ENCODE measurements around the gene DNAJC1. TPM values are rescaled to one million over a fixed set of nuclear protein-coding genes. Genes with fewer than 3 reads are reported as not detected.
"Not testable (repeated sequence)": the region's sequence is repeated elsewhere in the genome, so short reads cannot be mapped to it uniquely, and the experiment has no call there.

The DNAJC1 gene
- total RNA-seq, 2 experiments from 2014 or later = 20.6 to 28.1 TPM

DNA sequence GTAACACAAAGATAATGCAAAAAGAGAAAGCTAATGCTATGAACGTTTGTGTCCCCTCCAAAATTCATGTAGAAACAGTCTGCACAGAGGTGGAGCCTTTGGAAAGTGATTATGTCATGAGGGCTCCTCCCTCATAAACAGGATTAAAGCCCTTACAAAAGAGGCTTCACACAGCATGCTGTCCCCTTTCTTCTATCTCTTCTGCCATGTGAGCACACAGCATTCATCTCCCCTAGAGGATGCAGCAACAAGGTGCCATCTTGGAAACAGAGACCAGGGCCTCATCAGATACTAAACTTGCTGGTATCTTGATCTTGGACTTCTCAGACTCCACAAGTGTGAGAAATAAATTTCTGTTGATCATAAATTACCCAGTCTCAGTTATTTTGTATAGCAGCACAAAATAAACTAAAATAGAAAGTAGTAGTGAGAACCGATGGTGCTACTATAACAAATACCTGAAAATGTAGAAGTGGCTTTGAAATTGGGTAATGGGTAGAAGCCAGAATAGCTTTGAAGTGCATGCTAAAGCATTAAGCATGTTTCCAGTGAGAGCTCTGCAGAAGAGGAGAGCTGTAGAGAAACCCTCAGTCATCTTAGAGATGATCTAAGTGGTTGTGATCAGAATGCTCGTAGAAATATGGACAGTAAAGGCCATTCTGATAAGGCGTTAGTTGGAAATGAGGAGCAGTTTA is 108.7 kb downstream of the DNAJC1 start:
- peaks cover 10% of the 10 kb centered on the region for H3K4me1 Mint-ChIP-seq
- intact Hi-C loops (cut with DNase I, micrococcal nuclease) = no loop called here
- H3K27ac Mint-ChIP-seq = no peak overlapping the region
- H3K9me3 Mint-ChIP-seq (ENCODE audit: low read depth) = peaks cover 17% of the 10 kb centered on the region
- DNase-seq (no peak), ATAC-seq (no peak)
- POLR2A ChIA-PET = no interaction called here
- H3K4me3 Mint-ChIP-seq = no peak overlapping the region
- H3K36me3 Mint-ChIP-seq (ENCODE audit: low read depth) = peaks cover 40% of the 10 kb centered on the region
- CTCF ChIA-PET = no interaction called here
- no peaks in the 10 kb centered on the region for H3K27me3 Mint-ChIP-seq

DNA sequence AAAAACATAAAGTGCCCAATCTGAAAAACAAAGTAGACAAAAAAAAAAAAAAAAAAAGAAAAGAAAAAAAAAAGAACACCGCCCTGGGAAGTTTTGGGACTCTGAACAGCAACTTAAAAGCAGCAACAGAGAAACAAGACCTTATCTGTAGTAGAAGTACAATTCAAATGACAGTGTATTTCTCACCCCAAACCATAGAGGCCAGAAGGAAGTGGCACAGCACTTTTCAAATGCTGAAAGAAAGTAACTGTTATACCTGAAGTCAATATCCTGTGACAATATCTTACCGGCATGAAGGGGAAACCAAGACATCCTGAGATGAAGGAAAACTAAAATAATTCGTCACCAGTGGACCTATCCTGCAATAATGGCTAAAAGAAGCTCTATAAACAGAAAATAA is 112.1 kb downstream of the DNAJC1 start:
- CTCF ChIA-PET = no interaction called here

DNA sequence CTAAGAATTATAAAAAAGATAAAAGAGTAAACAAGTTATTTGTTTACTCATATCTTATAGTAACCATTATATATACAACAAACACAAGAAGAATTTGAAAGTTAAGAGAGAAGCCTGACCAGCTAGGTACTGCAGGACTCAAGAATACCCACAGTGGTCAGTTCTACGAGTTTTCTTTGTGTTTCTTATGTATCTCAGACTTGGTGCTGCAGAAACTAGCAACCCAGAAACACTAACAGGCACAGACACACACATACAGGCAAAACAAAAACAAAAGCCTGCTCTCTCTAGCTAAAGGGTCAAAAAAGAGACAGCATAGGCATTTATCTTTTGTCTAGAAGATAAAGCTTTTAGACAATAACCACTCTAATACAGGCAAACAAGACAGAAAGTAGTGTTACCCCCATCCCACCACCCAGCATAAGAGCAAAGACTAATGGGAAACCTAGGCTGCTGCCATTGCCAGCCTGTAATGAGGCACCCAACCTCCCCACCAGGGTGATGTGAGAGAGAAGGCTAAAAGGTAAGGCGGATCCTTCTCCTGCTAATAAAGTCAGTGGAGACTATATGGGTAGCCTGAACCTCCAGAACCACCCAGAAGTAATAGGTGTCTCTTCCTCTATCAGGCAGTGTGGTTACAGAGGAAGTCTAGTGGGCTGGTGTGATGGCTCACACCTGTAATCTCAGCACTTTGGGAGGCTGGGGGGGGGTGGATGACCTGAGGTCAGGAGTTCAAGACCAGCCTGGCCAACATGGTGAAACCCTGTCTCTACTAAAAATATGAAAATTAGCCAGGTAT is 113.9 kb downstream of the DNAJC1 start:
- H3K36me3 Mint-ChIP-seq (ENCODE audit: low read depth) = peaks cover 36% of the 10 kb centered on the region
- CTCF ChIA-PET = no interaction called here
- ATAC-seq (no peak), DNase-seq (no peak)
- H3K4me1 Mint-ChIP-seq = peaks cover 25% of the 10 kb centered on the region
- POLR2A ChIA-PET = no interaction called here
- no peaks in the 10 kb centered on the region for H3K27me3 Mint-ChIP-seq
- no peak overlapping the region for H3K27ac Mint-ChIP-seq
- intact Hi-C loops (cut with DNase I, micrococcal nuclease) = no loop called here
- no peak overlapping the region for H3K4me3 Mint-ChIP-seq
- H3K9me3 Mint-ChIP-seq (ENCODE audit: low read depth) = peaks cover 23% of the 10 kb centered on the region

More for the DNA sequence above, 112.1 kb downstream of the DNAJC1 start:
- Mint-ChIP-seq H3K9me3 (ENCODE audit: low read depth) (peaks cover 17% of the 10 kb centered on the region), H3K36me3 (ENCODE audit: low read depth) (peaks cover 35% of the 10 kb centered on the region), H3K4me1 (peaks cover 25% of the 10 kb centered on the region), H3K27ac (no peak overlapping the region), H3K4me3 (no peak overlapping the region), H3K27me3 (no peaks in the 10 kb centered on the region)
- intact Hi-C loops (cut with DNase I, micrococcal nuclease) = no loop called here
- POLR2A ChIA-PET = no interaction called here
- ATAC-seq (no peak), DNase-seq (no peak)

DNA sequence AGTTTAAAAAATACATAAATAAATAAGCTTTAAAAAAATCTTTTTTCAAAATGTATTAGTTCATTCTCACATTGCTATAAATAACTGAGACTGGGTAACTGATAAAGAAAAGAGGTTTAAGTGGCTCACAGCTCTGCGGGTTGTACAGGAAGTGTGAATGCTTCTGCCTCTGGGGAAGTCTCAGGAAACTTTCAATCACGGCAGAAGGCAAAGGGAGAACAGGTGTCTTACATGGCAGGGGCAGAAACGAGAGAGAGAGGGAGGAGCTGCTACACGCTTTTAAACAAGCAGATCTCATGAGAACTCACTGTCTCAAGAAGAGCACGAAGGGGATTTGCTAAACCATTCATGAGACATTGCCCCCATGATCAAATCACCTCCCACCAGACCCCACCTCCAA is 114.6 kb downstream of the DNAJC1 start:
- intact Hi-C loops (cut with DNase I, micrococcal nuclease) = no loop called here
- CTCF ChIA-PET = interaction anchor here (0.6 kb wide), 1 partner anchor 1338 kb away, joined by 3 read pairs; no protein-coding TSS in a partner anchor
- H3K4me3 Mint-ChIP-seq = no peak overlapping the region
- DNase-seq (peak; percentile 24), ATAC-seq (peak; percentile 70)
- no peaks in the 10 kb centered on the region for H3K27me3 Mint-ChIP-seq
- H3K9me3 Mint-ChIP-seq (ENCODE audit: low read depth) = peaks cover 18% of the 10 kb centered on the region
- peaks cover 29% of the 10 kb centered on the region for H3K36me3 Mint-ChIP-seq (ENCODE audit: low read depth)
- POLR2A ChIA-PET = no interaction called here
- no peak overlapping the region for H3K27ac Mint-ChIP-seq
- peaks cover 25% of the 10 kb centered on the region for H3K4me1 Mint-ChIP-seq

DNA sequence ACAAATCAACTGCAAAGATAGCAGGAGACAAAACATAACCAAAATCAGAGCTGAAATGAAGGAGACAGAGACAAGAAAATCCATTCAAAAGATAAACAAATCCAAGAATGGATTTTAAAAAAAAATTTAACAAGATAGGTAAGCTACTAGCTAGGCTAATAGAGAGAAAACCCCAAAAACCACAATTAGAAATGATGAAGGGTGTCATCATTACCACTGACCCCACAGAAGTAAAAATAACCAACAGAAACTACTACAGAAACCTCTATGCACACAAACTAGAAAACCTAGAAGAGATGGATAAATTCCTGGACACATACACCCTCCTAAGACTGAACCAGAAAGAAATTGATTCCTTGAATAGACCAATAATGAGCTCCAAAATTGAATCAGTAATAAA is 117.6 kb downstream of the DNAJC1 start:
- no peak for DNase-seq
- H3K36me3 Mint-ChIP-seq (ENCODE audit: low read depth) = peaks cover 24% of the 10 kb centered on the region
- H3K9me3 Mint-ChIP-seq (ENCODE audit: low read depth) = peaks cover 7% of the 10 kb centered on the region
- peaks cover 20% of the 10 kb centered on the region for H3K4me1 Mint-ChIP-seq
- H3K27ac Mint-ChIP-seq = no peak overlapping the region
- no peaks in the 10 kb centered on the region for H3K27me3 Mint-ChIP-seq
- no peak overlapping the region for H3K4me3 Mint-ChIP-seq
- CTCF ChIA-PET = interaction anchor here (0.5 to 0.7 kb wide), 2 partner anchors 78 to 1039 kb away, joined by 3 read pairs; no protein-coding TSS in a partner anchor
- no peak for ATAC-seq
- intact Hi-C loops (cut with DNase I, micrococcal nuclease) = no loop called here
- POLR2A ChIA-PET = interaction anchor here (0.6 kb wide), 1 partner anchor 42 kb away, joined by 5 read pairs; no protein-coding TSS in a partner anchor

DNA sequence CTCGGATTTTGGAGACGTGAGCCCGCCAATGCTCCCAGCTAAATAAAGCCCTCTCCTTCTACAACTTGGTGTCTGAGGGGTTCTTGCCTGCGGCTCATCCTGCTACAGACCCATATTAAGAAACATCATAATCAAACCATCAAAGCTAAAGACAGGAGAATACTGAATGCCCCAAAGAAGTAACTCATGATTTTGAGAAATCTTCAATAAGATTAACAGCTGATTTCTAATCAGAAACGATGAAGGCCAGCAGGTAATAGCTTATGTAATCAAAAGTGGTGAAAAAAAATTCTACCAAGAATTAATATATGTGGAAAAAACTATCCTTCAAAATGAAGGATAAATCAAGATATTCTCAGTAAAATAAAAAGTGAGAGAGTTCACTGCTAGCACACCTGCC is 130.3 kb downstream of the DNAJC1 start:
- ChIA-PET CTCF (no interaction called here), POLR2A (no interaction called here)
- Mint-ChIP-seq H3K4me1 (no peaks in the 10 kb centered on the region), H3K27me3 (no peaks in the 10 kb centered on the region), H3K9me3 (ENCODE audit: low read depth) (peaks cover 11% of the 10 kb centered on the region), H3K4me3 (no peak overlapping the region), H3K36me3 (ENCODE audit: low read depth) (peaks cover 37% of the 10 kb centered on the region), H3K27ac (no peak overlapping the region)
- no peak for DNase-seq
- ATAC-seq = no peak
- intact Hi-C loops (cut with DNase I, micrococcal nuclease) = no loop called here

DNA sequence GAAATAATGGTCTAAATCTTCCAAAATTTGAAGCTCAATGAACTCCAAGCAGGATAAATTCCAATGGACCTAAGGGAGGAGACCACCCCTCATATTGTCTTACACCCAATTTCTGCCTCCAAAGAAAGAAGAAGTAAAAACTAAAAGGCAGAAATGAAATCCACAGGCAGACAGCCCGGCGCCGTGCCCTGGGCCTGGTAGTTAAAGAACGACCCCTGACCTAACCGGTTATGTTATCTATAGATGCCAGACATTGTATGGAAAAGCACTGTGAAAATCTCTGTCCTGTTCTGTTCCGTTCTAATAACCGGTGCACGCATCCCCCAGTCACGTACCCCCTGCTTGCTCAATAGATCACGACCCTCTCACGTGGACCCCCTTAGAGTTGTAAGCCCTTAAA is 130.8 kb downstream of the DNAJC1 start:
- peaks cover 34% of the 10 kb centered on the region for H3K36me3 Mint-ChIP-seq (ENCODE audit: low read depth)

DNA sequence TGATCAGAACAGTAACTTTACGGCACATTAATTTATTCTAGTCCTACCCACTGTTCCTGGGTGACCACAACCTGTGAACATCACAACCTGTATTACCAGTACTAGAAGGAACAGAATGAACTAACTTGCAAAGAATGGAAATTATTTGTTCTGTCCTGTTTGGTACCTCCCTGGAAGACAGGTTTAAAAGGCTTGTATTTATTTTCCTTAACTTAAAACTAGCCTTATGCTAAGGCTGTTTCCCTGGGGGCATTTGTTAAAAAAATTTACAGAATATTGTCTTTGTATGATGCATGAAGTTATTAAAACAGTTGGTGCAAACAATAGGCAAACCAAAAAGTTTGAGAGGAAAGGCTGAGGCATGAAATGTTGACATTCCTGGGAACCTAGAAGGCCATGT is 132.7 kb downstream of the DNAJC1 start:
- no peaks in the 10 kb centered on the region for H3K4me1 Mint-ChIP-seq
- no peak overlapping the region for H3K27ac Mint-ChIP-seq
- no peak for ATAC-seq
- H3K36me3 Mint-ChIP-seq (ENCODE audit: low read depth) = peaks cover 39% of the 10 kb centered on the region
- no peaks in the 10 kb centered on the region for H3K27me3 Mint-ChIP-seq
- CTCF ChIA-PET = interaction anchor here (0.7 kb wide), 1 partner anchor 325 kb away, joined by 3 read pairs; no protein-coding TSS in a partner anchor
- no peak for DNase-seq
- peaks cover 11% of the 10 kb centered on the region for H3K9me3 Mint-ChIP-seq (ENCODE audit: low read depth)
- intact Hi-C loops (cut with DNase I, micrococcal nuclease) = no loop called here
- POLR2A ChIA-PET = no interaction called here
- no peak overlapping the region for H3K4me3 Mint-ChIP-seq

More for the DNA sequence above, 130.8 kb downstream of the DNAJC1 start:
- H3K4me1 Mint-ChIP-seq; DNase-seq; CTCF ChIA-PET; H3K27ac Mint-ChIP-seq; ATAC-seq; POLR2A ChIA-PET; H3K4me3 Mint-ChIP-seq; H3K27me3 Mint-ChIP-seq; intact Hi-C loops (cut with DNase I, micrococcal nuclease): not testable (repeated sequence)
- peaks cover 11% of the 10 kb centered on the region for H3K9me3 Mint-ChIP-seq (ENCODE audit: low read depth)

DNA sequence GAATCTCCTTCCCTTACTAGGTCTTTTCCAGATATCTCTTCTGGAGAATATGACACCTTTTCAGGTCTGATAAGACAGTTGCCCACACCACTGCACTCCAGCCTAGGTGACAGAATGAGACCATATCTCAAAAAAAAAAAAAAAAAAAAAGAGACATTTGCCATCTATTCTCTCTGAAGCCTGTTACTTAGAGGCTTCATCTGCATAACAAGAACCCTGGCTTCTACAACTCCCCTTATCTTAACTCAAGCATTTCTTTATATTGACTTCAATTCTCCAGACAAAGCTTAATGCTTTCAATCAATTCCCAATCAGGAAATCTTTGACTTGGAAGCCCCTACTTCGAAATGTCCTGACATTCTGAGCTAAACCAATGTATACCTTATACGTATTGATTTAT is 134.4 kb downstream of the DNAJC1 start:
- ATAC-seq; H3K27me3 Mint-ChIP-seq; DNase-seq; H3K4me3 Mint-ChIP-seq; H3K27ac Mint-ChIP-seq; POLR2A ChIA-PET; CTCF ChIA-PET; H3K4me1 Mint-ChIP-seq; intact Hi-C loops (cut with DNase I, micrococcal nuclease): not testable (repeated sequence)
- H3K9me3 Mint-ChIP-seq (ENCODE audit: low read depth) = peaks cover 11% of the 10 kb centered on the region
- peaks cover 32% of the 10 kb centered on the region for H3K36me3 Mint-ChIP-seq (ENCODE audit: low read depth)

DNA sequence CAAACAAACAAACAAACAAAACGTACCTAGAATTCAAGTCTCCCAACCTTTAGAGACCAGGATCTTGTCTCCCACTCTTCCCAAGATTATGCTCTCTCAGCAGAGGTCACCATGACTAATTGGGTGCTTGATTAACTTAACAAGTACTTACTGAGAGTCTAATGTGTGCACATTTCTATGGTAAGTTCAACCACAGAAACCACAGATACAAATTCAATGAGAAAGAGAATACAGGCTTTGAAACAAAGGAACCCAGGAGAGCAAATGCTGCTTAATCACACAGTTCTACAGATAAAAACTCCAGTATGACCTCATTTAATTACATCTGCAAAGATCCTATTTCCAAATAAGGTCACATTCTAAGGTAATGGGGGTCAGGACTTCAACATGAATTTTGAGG is 142.8 kb downstream of the DNAJC1 start:
- POLR2A ChIA-PET = no interaction called here
- Mint-ChIP-seq H3K27ac (no peak overlapping the region), H3K36me3 (ENCODE audit: low read depth) (peaks cover 8% of the 10 kb centered on the region), H3K27me3 (no peaks in the 10 kb centered on the region), H3K4me1 (peaks cover 7% of the 10 kb centered on the region), H3K4me3 (no peak overlapping the region), H3K9me3 (ENCODE audit: low read depth) (no peaks in the 10 kb centered on the region)
- ATAC-seq (no peak), DNase-seq (no peak)
- intact Hi-C loops (cut with DNase I, micrococcal nuclease) = no loop called here
- CTCF ChIA-PET = no interaction called here

DNA sequence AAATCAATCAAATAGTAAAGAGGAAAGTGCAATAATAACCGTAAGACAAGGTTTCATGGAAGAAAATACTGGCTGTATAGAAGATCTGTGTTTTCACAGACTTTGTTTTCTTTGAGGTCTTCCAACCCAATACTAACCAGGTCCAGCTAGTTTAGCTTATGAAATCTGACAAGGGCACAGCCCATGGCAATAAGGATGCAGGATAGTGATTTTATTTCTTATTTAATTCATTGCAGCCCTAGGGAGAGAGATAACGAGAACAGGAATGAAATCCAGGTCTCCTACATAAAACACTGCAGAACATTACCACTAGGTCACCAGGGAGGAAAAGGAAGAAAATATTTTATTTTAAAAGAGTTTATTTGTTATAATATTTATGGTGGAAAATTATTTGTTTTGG is 145.1 kb downstream of the DNAJC1 start:
- no peak overlapping the region for H3K4me3 Mint-ChIP-seq
- DNase-seq (no peak), ATAC-seq (no peak)
- ChIA-PET POLR2A (no interaction called here), CTCF (no interaction called here)
- no peak overlapping the region for H3K27ac Mint-ChIP-seq
- intact Hi-C loops (cut with DNase I, micrococcal nuclease) = no loop called here
- peaks cover 7% of the 10 kb centered on the region for H3K4me1 Mint-ChIP-seq
- H3K9me3 Mint-ChIP-seq (ENCODE audit: low read depth) = no peaks in the 10 kb centered on the region
- no peaks in the 10 kb centered on the region for H3K27me3 Mint-ChIP-seq
- peaks cover 12% of the 10 kb centered on the region for H3K36me3 Mint-ChIP-seq (ENCODE audit: low read depth)

DNA sequence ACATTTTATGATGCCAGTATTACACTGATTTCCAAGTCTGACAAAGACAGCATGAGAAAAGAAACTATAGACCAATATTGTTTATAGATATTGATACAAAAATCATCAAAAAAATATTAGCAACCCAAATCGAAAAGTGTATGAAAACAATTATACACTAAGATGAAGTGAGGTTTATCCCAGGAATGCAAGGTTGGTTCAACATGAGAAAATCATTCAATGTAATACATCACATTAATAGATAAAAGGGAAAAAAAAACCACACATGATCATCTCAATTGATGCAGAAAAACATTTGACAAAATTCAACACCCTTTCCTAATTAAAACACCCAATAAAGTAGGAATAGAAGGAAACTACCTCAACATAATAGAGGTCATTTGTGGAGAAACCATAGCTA is 153.9 kb downstream of the DNAJC1 start:
- POLR2A ChIA-PET = no interaction called here
- Mint-ChIP-seq H3K27me3 (no peaks in the 10 kb centered on the region), H3K4me1 (no peaks in the 10 kb centered on the region), H3K27ac (no peak overlapping the region), H3K36me3 (ENCODE audit: low read depth) (peaks cover 44% of the 10 kb centered on the region), H3K4me3 (no peak overlapping the region), H3K9me3 (ENCODE audit: low read depth) (peaks cover 24% of the 10 kb centered on the region)
- ATAC-seq (no peak), DNase-seq (no peak)
- intact Hi-C loops (cut with DNase I, micrococcal nuclease) = no loop called here
- CTCF ChIA-PET = interaction anchor here (1.2 kb wide), 1 partner anchor 35 kb away, joined by 3 read pairs; no protein-coding TSS in a partner anchor

Measured in activated CD4-positive, alpha-beta T cell treated with anti-CD3 and anti-CD28 coated beads for 36 hours (primary cell).